ENCODE results near the gene AHSP.
A peak's percentile ranks its signal among the peaks of the same experiment; 100 is the strongest.
"Not testable (repeated sequence)": the region's sequence is repeated elsewhere in the genome, so short reads cannot be mapped to it uniquely, and the experiment has no call there.

The AHSP gene

GRCh38 chr16:31532120-31532519, 4.4 kb downstream of the AHSP start:
- no peak for DNase-seq

GRCh38 chr16:31532896-31533295, 5.2 kb downstream of the AHSP start:
- DNase-seq, result no peak

- DNase-seq, result no peak
Measured at GRCh38 chr16:31535737-31536136, 8.0 kb downstream of the AHSP start.

GRCh38 chr16:31536804-31537361, 9.2 kb downstream of the AHSP start:
- DNase-seq, result no peak

- DNase-seq, result no peak
Measured at GRCh38 chr16:31537362-31538242, 9.9 kb downstream of the AHSP start.

GRCh38 chr16:31538243-31538598, 10.5 kb downstream of the AHSP start:
- not testable (repeated sequence) for DNase-seq

- not testable (repeated sequence) for DNase-seq
Measured at GRCh38 chr16:31539762-31540161, 12.1 kb downstream of the AHSP start.

- DNase-seq, result no peak
Measured at GRCh38 chr16:31542763-31543162, 15.1 kb downstream of the AHSP start.

- DNase-seq, result no peak
Measured at GRCh38 chr16:31561426-31562233, 33.9 kb downstream of the AHSP start.

- DNase-seq, result peak; percentile 26
Measured at GRCh38 chr16:31568577-31569359, 41.1 kb downstream of the AHSP start.

GRCh38 chr16:31569360-31569717, 41.6 kb downstream of the AHSP start:
- peak; percentile 15 for DNase-seq

- DNase-seq, result no peak
Measured at GRCh38 chr16:31572821-31573220, 45.1 kb downstream of the AHSP start.

GRCh38 chr16:31574159-31574558, 46.5 kb downstream of the AHSP start:
- DNase-seq, result not testable (repeated sequence)

GRCh38 chr16:31577411-31577810, 49.7 kb downstream of the AHSP start:
- DNase-seq, result no peak

All from stimulated activated CD4-positive, alpha-beta T cell treated with anti-CD3 and anti-CD28 coated beads, Interleukin-15, amount 100 ng/mL, for 24 hours (primary cell).